HepG2 (cell line): ENCODE data around the gene RAD50. TPM values are rescaled to one million over a fixed set of nuclear protein-coding genes. Genes with fewer than 3 reads are reported as not detected.

Experiments used
- ATAC-seq: fragments of 200-7000 bp; cut with Tn5 transposase; 3 replicates; pipeline ENCODE4 v1.9.1; 2020; ENCODE audit warnings: mild to moderate bottlenecking, moderate library complexity
- BruUV-seq: library from RNA; stranded (reverse); fragments of 400-500 nt; replicated peaks from 2 replicates; lab custom pipeline; 2021; lab: Mats Ljungman, UMichigan
- CTCF ChIA-PET: fragments of 300-600 bp; formaldehyde crosslinking; extraction: SDS; loops from one replicate; lab custom pipeline; 2021; ENCODE audit warnings: low total read pairs, inconsistent platforms, low intra/inter-chr PET ratio; lab: Yijun Ruan, JAX
- POLR2A ChIA-PET: fragments of 350-600 bp; sonication (Branson Sonifier 250); formaldehyde crosslinking; loops from one replicate; lab custom pipeline; 2020; ENCODE audit warnings: antibody characterized with exemption, inconsistent platforms; lab: Yijun Ruan, JAX
- DNase-seq: peaks from one replicate; pipeline ENCODE4 v3.0.0-alpha.2; 2015; ENCODE audit warnings: low spot score
- FAIRE-seq: peaks from 3 replicates; lab custom pipeline; 2011; peaks lifted over from hg19 to GRCh38; lab: Jason Lieb, UNC
- H2AFZ ChIP-seq: one replicate; pipeline ENCODE4 v1.6.1; 2011; ENCODE audit warnings: low read length, inconsistent platforms
- H3K27ac ChIP-seq: fragments of 300-600 bp; 3 replicates; pipeline ENCODE4 v1.8.0; 2011; ENCODE audit warnings: mixed run types, mild to moderate bottlenecking, mixed read lengths, low read length, inconsistent platforms; ENCODE audit not compliant: insufficient read depth; ENCODE audit errors: extremely low read length
- H3K27me3 ChIP-seq, 2 experiments: fragments of 200-600 bp in 1 of 2; 2 replicates in 1 of 2; 3 replicates in 1 of 2; pipeline versions ENCODE4 v1.6.0 to v1.8.0; 2011; ENCODE audit warnings: low read length in 2 of 2, mild to moderate bottlenecking in 2 of 2, moderate library complexity in 2 of 2, inconsistent platforms in 1 of 2; ENCODE audit not compliant: insufficient read depth in 2 of 2, control insufficient read depth in 1 of 2
- H3K36me3 ChIP-seq, 2 experiments: fragments of 200-600 bp in 1 of 2; replicated peaks in 1 of 2; 2 replicates in 1 of 2; 3 replicates in 1 of 2; pipeline versions ENCODE4 v1.5.1 to v1.8.0; 2011; ENCODE audit warnings: low read length in 2 of 2, inconsistent platforms in 1 of 2; ENCODE audit not compliant: insufficient read depth in 2 of 2, control insufficient read depth in 1 of 2
- H3K4me1 ChIP-seq: 2 replicates; pipeline ENCODE4 v1.5.1; 2012; ENCODE audit warnings: low read length, inconsistent platforms; ENCODE audit not compliant: insufficient read depth
- H3K4me2 ChIP-seq: 2 replicates; pipeline ENCODE4 v1.6.0; 2011; ENCODE audit warnings: low read depth, low read length, inconsistent platforms
- H3K4me3 ChIP-seq, 3 experiments: fragments of 200-600 bp in 1 of 3; sonication (generic), shearing (Covaris generic) in 1 of 3; replicated peaks in 1 of 3; 2 replicates each; pipeline ENCODE4 v1.5.1; 2011 to 2016; ENCODE audit warnings: low read length in 3 of 3, inconsistent platforms in 2 of 3, low read depth in 2 of 3, mild to moderate bottlenecking in 2 of 3, control low read depth in 1 of 3, mixed read lengths in 1 of 3; ENCODE audit not compliant: insufficient read depth in 1 of 3
- H3K79me2 ChIP-seq: one replicate; pipeline ENCODE4 v1.6.1; 2011; ENCODE audit warnings: low read length, inconsistent platforms; ENCODE audit not compliant: insufficient read depth
- H3K9ac ChIP-seq: 2 replicates; pipeline ENCODE4 v1.6.0; 2011; ENCODE audit warnings: mild to moderate bottlenecking, low read depth, low read length, inconsistent platforms; ENCODE audit not compliant: insufficient read depth
- H3K9me3 ChIP-seq: 2 replicates; pipeline ENCODE4 v1.5.1; 2012; ENCODE audit warnings: mild to moderate bottlenecking, low read length
- H4K20me1 ChIP-seq: 2 replicates; pipeline ENCODE4 v1.6.0; 2011; ENCODE audit warnings: inconsistent platforms, mild to moderate bottlenecking, low read length, moderate library complexity; ENCODE audit not compliant: insufficient read depth
- HNRNPK ChIP-seq: fragments of 200-400 bp; formaldehyde crosslinking; IDR thresholded peaks from 2 replicates; pipeline ENCODE4 v1.6.1; 2018; ENCODE audit warnings: low read length, low read depth, moderate library complexity, mild to moderate bottlenecking; ENCODE audit not compliant: poor library complexity, severe bottlenecking
- MEF2D ChIP-seq: sonication (generic); formaldehyde crosslinking; IDR thresholded peaks from 2 replicates; pipeline ENCODE4 v1.5.1; 2020; ENCODE audit warnings: mild to moderate bottlenecking, missing genetic modification reagents
- MTA1 ChIP-seq: sonication (generic); formaldehyde crosslinking; IDR thresholded peaks from 2 replicates; pipeline ENCODE4 v1.4.0; 2020; ENCODE audit warnings: missing genetic modification reagents, mild to moderate bottlenecking, borderline replicate concordance
- MTA3 ChIP-seq: sonication (generic); formaldehyde crosslinking; IDR thresholded peaks from 2 replicates; pipeline ENCODE4 v1.4.0; 2020; ENCODE audit warnings: missing genetic modification reagents
- NFYC ChIP-seq: IDR thresholded peaks from 2 replicates; pipeline ENCODE4 v1.6.1; 2016; ENCODE audit warnings: missing genetic modification reagents, missing compliant biosample characterization
- YEATS2 ChIP-seq: sonication (generic); formaldehyde crosslinking; IDR thresholded peaks from 2 replicates; pipeline ENCODE4 v1.4.0; 2020; ENCODE audit warnings: missing genetic modification reagents, borderline replicate concordance
- ZNF383 ChIP-seq: sonication (generic); formaldehyde crosslinking; IDR thresholded peaks from 2 replicates; pipeline ENCODE4 v1.4.0; 2020; ENCODE audit warnings: missing genetic modification reagents, mild to moderate bottlenecking, borderline replicate concordance
- ZNF670 ChIP-seq: sonication (generic); formaldehyde crosslinking; IDR thresholded peaks from 2 replicates; pipeline ENCODE4 v1.8.0; 2022; ENCODE audit warnings: mild to moderate bottlenecking, missing genetic modification reagents, borderline replicate concordance
- ZSCAN25 ChIP-seq: sonication (generic); formaldehyde crosslinking; IDR thresholded peaks from 2 replicates; pipeline ENCODE4 v1.8.0; 2022; ENCODE audit warnings: mild to moderate bottlenecking, missing genetic modification reagents
- ZXDC ChIP-seq: sonication (generic); formaldehyde crosslinking; IDR thresholded peaks from 2 replicates; pipeline ENCODE4 v1.5.0; 2020; ENCODE audit warnings: mild to moderate bottlenecking, missing genetic modification reagents
- WGBS: methylation state at CpG from one replicate; pipeline ENCODE4 v1.1.6; 2017; ENCODE audit warnings: low lambda C conversion rate; 5-methylcytosine and 5-hydroxymethylcytosine counted together
- in situ Hi-C: cut with HindIII; loops from 2 replicates; pipeline ENCODE4 v1.10.0; 2017; ENCODE audit warnings: low pct_unique_long_range_greater_than_20kb; ENCODE audit not compliant: extremely low pct_ligation_motif_present
- intact Hi-C: fragments of 100-400 bp; cut with micrococcal nuclease; formaldehyde crosslinking; loops from one replicate; pipeline ENCODE4 v1.10.0; 2022; ENCODE audit not compliant: unreplicated experiment
- polyA plus RNA-seq, 8 experiments: library from polyadenylated mRNA; depleted of rRNA in 3 of 8; stranded (reverse) in 7 of 8; unstranded in 1 of 8; fragments of >200 nt; fragmentation: Illumina TruSeq in 4 of 8; extraction: Trizol in 4 of 8; gene quantifications; 2 replicates each; pipeline versions ENCODE4 v1.2.1 to v1.2.3, GENCODE V29; 2011 to 2016; ENCODE audit warnings: low read depth in 4 of 8, missing spikeins in 1 of 8, mixed read lengths in 1 of 8; ENCODE audit not compliant: insufficient read depth in 1 of 8
- total RNA-seq, 5 experiments: library from RNA; depleted of rRNA; stranded (reverse); fragments of >200 nt; fragmentation: Illumina TruSeq; extraction: Trizol; gene quantifications; 2 replicates each; pipeline ENCODE4 v1.2.3, GENCODE V29; 2016; ENCODE audit warnings: low read depth in 1 of 5
- TF ChIP-seq, protein P1 (sequence below): sonication (generic); formaldehyde crosslinking; IDR thresholded peaks from 2 replicates; pipeline ENCODE4 v1.4.0; 2020; ENCODE audit warnings: missing genetic modification reagents

Gene RAD50
- total and polyA plus RNA-seq, 2 of the 13 experiments (the other 11 are each of a cell fraction or from before 2014, with no cell fraction given), result 19.2 to 23.4 TPM

DNA sequence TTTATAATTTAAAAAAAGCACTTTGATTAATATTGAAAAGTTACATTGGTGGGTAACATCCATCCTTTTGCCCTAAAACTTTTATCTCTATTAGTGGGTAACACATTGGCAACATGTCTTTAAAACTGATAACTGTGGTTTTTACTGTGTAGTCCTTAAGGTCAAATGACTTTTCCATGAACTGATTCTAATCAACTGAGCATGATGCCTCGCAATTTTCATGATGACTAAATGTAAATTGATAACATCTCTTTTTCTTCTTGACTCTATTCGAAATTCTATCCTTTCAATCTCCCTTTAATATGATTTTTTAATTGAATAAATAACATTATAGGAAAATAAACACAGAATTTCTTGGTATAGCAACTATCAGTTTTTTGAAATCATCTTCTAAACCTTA lies 7.2 kb upstream of the RAD50 start:
- Histone ChIP-seq H3K9ac (no peak overlapping the region), H3K79me2 (no peaks in the 10 kb centered on the region), H3K27ac (no peak overlapping the region), H3K4me1 (no peaks in the 10 kb centered on the region), H3K9me3 (no peaks in the 10 kb centered on the region), H2AFZ (no peak overlapping the region), H3K27me3 (0 out of 5 replicates have a peak, but pooled peaks cover 0 to 1% of the 10 kb centered on the region in 2 experiments), H3K4me2 (no peak overlapping the region), H4K20me1 (no peaks in the 10 kb centered on the region), H3K4me3 (no peak overlapping the region), H3K36me3 (no peaks in the 10 kb centered on the region)
- no peak for DNase-seq
- no TSS peak for BruUV-seq
- ATAC-seq, result no peak
- intact Hi-C loops (no loop called here), in situ Hi-C loops (no loop called here)
- POLR2A ChIA-PET, result no interaction called here
- CTCF ChIA-PET, result no interaction called here
- TF ChIP-seq, protein P1, sequence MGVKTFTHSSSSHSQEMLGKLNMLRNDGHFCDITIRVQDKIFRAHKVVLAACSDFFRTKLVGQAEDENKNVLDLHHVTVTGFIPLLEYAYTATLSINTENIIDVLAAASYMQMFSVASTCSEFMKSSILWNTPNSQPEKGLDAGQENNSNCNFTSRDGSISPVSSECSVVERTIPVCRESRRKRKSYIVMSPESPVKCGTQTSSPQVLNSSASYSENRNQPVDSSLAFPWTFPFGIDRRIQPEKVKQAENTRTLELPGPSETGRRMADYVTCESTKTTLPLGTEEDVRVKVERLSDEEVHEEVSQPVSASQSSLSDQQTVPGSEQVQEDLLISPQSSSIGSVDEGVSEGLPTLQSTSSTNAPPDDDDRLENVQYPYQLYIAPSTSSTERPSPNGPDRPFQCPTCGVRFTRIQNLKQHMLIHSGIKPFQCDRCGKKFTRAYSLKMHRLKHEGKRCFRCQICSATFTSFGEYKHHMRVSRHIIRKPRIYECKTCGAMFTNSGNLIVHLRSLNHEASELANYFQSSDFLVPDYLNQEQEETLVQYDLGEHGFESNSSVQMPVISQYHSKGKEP (CRISPR knock-in tag), result no peak
- no peak for TF ChIP-seq ZNF383 (CRISPR knock-in tag)
- TF ChIP-seq MEF2D (CRISPR knock-in tag), result no peak
- no peak for TF ChIP-seq NFYC (CRISPR knock-in tag)
- TF ChIP-seq ZSCAN25 (CRISPR knock-in tag), result no peak
- no peak for TF ChIP-seq MTA3 (CRISPR knock-in tag)
- TF ChIP-seq ZXDC, result no peak
- TF ChIP-seq MTA1 (CRISPR knock-in tag), result no peak
- no peak for TF ChIP-seq ZNF670 (CRISPR knock-in tag)
- no peak for TF ChIP-seq HNRNPK
- TF ChIP-seq YEATS2, result no peak
- 4% methylated on average over 2 of the region's 2 CpGs for WGBS
- FAIRE-seq, result no peak
